HUES64 (cell line): ENCODE measurements around the gene DGAT2.

ENCODE experiments used
- H3K27ac ChIP-seq: 2 replicates; pipeline ENCODE4 v1.7.0; 2013; ENCODE audit warnings: low read depth, low read length, inconsistent platforms
- H3K27me3 ChIP-seq: 2 replicates; pipeline ENCODE4 v1.6.1; 2013; ENCODE audit warnings: mild to moderate bottlenecking, low read length; ENCODE audit not compliant: insufficient read depth
- H3K36me3 ChIP-seq: 2 replicates; pipeline ENCODE4 v1.6.1; 2013; ENCODE audit warnings: mild to moderate bottlenecking, low read length; ENCODE audit not compliant: insufficient read depth
- H3K4me1 ChIP-seq: 2 replicates; pipeline ENCODE4 v1.6.1; 2013; ENCODE audit warnings: mild to moderate bottlenecking, low read length, moderate library complexity; ENCODE audit not compliant: insufficient read depth
- H3K4me3 ChIP-seq: 2 replicates; pipeline ENCODE4 v1.5.1; 2013; ENCODE audit warnings: mild to moderate bottlenecking, low read length, moderate library complexity
- H3K9ac ChIP-seq: 2 replicates; pipeline ENCODE4 v1.6.1; 2013; ENCODE audit warnings: mild to moderate bottlenecking, low read depth, low read length
- H3K9me3 ChIP-seq: 2 replicates; pipeline ENCODE4 v1.6.1; 2013; ENCODE audit warnings: low read depth, low read length; ENCODE audit not compliant: insufficient read depth
- WGBS: fragments of 150-250, 120-280 bp; methylation state at CpG from one replicate; pipeline ENCODE4 v1.1.7; 2013; ENCODE audit warnings: missing lambda C conversion rate; 5-methylcytosine and 5-hydroxymethylcytosine counted together

DGAT2 gene

GRCh38 chr11:75781296-75781695 lies 12.7 kb downstream of the DGAT2 start:
- WGBS = 94% methylated on average over 7 of the region's 7 CpGs
- Histone ChIP-seq H3K27me3 (no peaks in the 10 kb centered on the region), H3K27ac (no peak overlapping the region), H3K9me3 (no peaks in the 10 kb centered on the region), H3K36me3 (no peaks in the 10 kb centered on the region), H3K4me1 (no peaks in the 10 kb centered on the region), H3K9ac (no peak overlapping the region), H3K4me3 (no peak overlapping the region)

GRCh38 chr11:75781831-75782230 lies 13.3 kb downstream of the DGAT2 start:
- WGBS = 94% methylated on average over 6 of the region's 9 CpGs

GRCh38 chr11:75782540-75783263 lies 14.1 kb downstream of the DGAT2 start:
- H3K36me3 ChIP-seq = no peaks in the 10 kb centered on the region
- H3K27me3 ChIP-seq = no peaks in the 10 kb centered on the region
- H3K9ac ChIP-seq = no peak overlapping the region
- H3K27ac ChIP-seq = no peak overlapping the region
- 94% methylated on average over 4 of the region's 4 CpGs for WGBS
- no peak overlapping the region for H3K4me3 ChIP-seq
- H3K4me1 ChIP-seq = no peaks in the 10 kb centered on the region
- no peaks in the 10 kb centered on the region for H3K9me3 ChIP-seq

More at GRCh38 chr11:75781831-75782230, 13.3 kb downstream of the DGAT2 start:
- Histone ChIP-seq H3K9ac (no peak overlapping the region), H3K4me3 (no peak overlapping the region), H3K27me3 (no peaks in the 10 kb centered on the region), H3K9me3 (no peaks in the 10 kb centered on the region), H3K27ac (no peak overlapping the region), H3K4me1 (no peaks in the 10 kb centered on the region), H3K36me3 (no peaks in the 10 kb centered on the region)

DNA sequence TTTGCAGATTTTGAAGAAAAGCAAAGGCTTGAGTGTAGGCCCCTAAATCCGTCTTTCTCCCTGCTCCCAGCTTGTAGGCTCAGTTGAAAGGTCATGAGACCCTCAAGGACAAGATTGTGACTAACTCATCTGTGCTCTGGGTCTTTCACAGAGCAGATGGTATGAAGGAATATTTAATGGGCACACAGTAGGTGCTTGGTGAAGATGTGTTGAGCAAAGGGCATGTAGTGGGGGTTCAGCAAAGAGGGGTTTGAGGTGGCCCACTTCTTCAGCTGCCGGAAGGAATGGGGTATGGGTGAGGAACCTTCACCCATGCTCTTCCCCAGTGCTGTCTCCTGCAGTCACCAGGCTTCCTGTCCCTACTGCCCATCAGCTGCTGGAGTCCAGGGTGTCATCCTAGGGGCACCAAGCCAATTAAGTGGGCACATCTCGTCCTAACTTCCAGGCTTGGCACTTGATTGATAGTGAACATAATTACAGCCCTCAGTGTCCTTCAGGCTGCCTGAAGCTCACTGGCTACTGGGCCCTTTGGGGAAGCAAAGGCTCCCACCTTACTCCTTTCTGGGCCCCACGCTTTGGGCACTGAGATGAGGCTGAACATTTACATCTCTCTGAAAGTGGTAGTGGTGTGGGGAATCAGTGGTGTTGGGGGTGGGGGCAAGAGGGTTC lies 15.0 kb downstream of the DGAT2 start:
- Histone ChIP-seq H3K9ac (no peak overlapping the region), H3K9me3 (no peaks in the 10 kb centered on the region), H3K27me3 (no peaks in the 10 kb centered on the region), H3K4me3 (no peak overlapping the region), H3K27ac (no peak overlapping the region), H3K36me3 (no peaks in the 10 kb centered on the region), H3K4me1 (no peaks in the 10 kb centered on the region)
- WGBS = 85% methylated on average over 4 of the region's 4 CpGs

GRCh38 chr11:75784085-75784478 lies 15.5 kb downstream of the DGAT2 start:
- H3K4me3 ChIP-seq = no peak overlapping the region
- no peaks in the 10 kb centered on the region for H3K9me3 ChIP-seq
- no peaks in the 10 kb centered on the region for H3K4me1 ChIP-seq
- no peak overlapping the region for H3K27ac ChIP-seq
- WGBS = 85% methylated on average over 2 of the region's 2 CpGs
- H3K36me3 ChIP-seq = no peaks in the 10 kb centered on the region
- no peaks in the 10 kb centered on the region for H3K27me3 ChIP-seq
- H3K9ac ChIP-seq = no peak overlapping the region

GRCh38 chr11:75784506-75784905 lies 15.9 kb downstream of the DGAT2 start:
- no peak overlapping the region for H3K27ac ChIP-seq
- H3K9me3 ChIP-seq = no peaks in the 10 kb centered on the region
- H3K36me3 ChIP-seq = no peaks in the 10 kb centered on the region
- 90% methylated on average over 1 of the region's 1 CpG for WGBS
- H3K4me3 ChIP-seq = no peak overlapping the region
- H3K27me3 ChIP-seq = no peaks in the 10 kb centered on the region
- no peaks in the 10 kb centered on the region for H3K4me1 ChIP-seq
- H3K9ac ChIP-seq = no peak overlapping the region

DNA sequence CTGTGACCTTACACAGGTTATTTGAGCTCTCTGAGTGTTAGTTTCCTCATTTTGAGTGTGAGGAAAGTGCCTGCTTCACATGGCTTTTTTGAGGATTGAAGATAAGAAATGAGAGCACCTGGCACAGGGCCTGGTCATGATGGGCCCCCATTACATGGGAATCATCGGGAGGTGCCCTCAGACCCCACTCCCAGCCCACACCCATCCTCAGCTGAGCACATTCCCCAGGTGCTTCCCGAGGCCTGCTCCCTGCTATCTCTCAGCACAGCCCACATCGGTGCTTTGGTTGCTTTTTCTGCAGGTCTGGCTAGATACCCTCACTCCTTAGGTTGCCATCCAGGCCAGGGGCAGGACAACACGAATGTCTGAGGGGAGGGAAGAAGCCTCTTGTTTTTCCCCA lies 16.6 kb downstream of the DGAT2 start:
- no peaks in the 10 kb centered on the region for H3K27me3 ChIP-seq
- H3K9me3 ChIP-seq = no peaks in the 10 kb centered on the region
- WGBS = 89% methylated on average over 4 of the region's 4 CpGs
- H3K27ac ChIP-seq = no peak overlapping the region
- no peak overlapping the region for H3K9ac ChIP-seq
- no peaks in the 10 kb centered on the region for H3K4me1 ChIP-seq
- no peak overlapping the region for H3K4me3 ChIP-seq
- H3K36me3 ChIP-seq = no peaks in the 10 kb centered on the region

- WGBS = 92% methylated on average over 8 of the region's 8 CpGs
- H3K27me3 ChIP-seq = no peaks in the 10 kb centered on the region
- no peaks in the 10 kb centered on the region for H3K9me3 ChIP-seq
- H3K27ac ChIP-seq = no peak overlapping the region
- H3K36me3 ChIP-seq = no peaks in the 10 kb centered on the region
- H3K4me3 ChIP-seq = no peak overlapping the region
- no peak overlapping the region for H3K9ac ChIP-seq
- H3K4me1 ChIP-seq = no peaks in the 10 kb centered on the region
These were observed 17.6 kb downstream of the DGAT2 start for GRCh38 chr11:75786101-75786736.

DNA sequence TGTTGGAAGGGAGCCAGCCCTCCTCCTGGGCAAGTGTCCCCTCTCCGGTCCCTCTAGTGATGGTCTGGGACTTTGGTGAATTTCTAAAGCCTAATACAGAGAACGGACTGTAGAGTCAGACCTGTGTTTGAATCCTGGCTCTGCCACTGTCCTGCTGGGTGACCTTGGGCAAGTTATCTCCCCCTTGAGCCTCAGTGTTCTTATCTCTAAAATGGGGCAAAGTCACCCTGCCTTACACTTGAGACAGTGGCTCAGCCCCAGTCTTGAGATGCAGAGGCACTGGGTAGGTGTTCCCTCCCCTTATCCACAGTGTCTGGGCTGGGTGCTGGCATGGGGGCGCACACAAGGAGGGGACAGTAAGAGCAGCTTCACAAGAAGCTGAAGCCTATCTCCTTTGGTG lies 20.9 kb downstream of the DGAT2 start:
- H3K4me3 ChIP-seq = no peak overlapping the region
- H3K27ac ChIP-seq = no peak overlapping the region
- no peaks in the 10 kb centered on the region for H3K36me3 ChIP-seq
- no peaks in the 10 kb centered on the region for H3K27me3 ChIP-seq
- WGBS = 92% methylated on average over 3 of the region's 3 CpGs
- no peak overlapping the region for H3K9ac ChIP-seq
- no peaks in the 10 kb centered on the region for H3K4me1 ChIP-seq
- H3K9me3 ChIP-seq = no peaks in the 10 kb centered on the region

DNA sequence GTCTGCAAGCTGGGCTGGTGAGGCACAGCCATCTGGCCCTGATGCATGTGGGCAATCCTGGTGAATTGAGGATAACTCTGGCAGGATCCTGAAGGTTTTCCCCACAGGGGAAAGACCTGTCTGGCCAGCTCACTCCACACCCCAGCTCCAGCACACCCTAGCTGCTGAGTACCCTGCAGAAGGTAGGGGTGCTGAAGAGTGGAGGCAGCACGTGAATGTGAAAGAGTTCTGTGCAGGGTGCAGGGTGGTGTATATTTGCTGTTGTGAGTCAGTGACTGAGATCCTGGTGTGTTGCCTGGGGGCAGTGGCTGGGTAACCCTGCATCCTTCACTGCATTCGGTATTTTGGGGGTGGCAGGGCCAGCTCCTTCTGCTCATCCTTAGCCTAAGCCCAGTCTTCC lies 22.4 kb downstream of the DGAT2 start:
- Histone ChIP-seq H3K36me3 (no peaks in the 10 kb centered on the region), H3K27me3 (no peaks in the 10 kb centered on the region), H3K4me3 (no peak overlapping the region), H3K9ac (no peak overlapping the region), H3K9me3 (no peaks in the 10 kb centered on the region), H3K27ac (no peak overlapping the region), H3K4me1 (no peaks in the 10 kb centered on the region)
- 89% methylated on average over 2 of the region's 2 CpGs for WGBS

GRCh38 chr11:75792127-75792731 lies 23.7 kb downstream of the DGAT2 start:
- Histone ChIP-seq H3K27me3 (no peaks in the 10 kb centered on the region), H3K9me3 (no peaks in the 10 kb centered on the region), H3K27ac (no peak overlapping the region), H3K4me3 (no peak overlapping the region), H3K4me1 (no peaks in the 10 kb centered on the region), H3K36me3 (no peaks in the 10 kb centered on the region), H3K9ac (no peak overlapping the region)
- WGBS = 88% methylated on average over 6 of the region's 6 CpGs
